Transverse colon (tissue), 4 donors: ENCODE measurements around the gene CRIP1. TPM values are rescaled to one million over a fixed set of nuclear protein-coding genes. Genes with fewer than 3 reads are reported as not detected.
A peak's percentile ranks its signal among the peaks of the same experiment; 100 is the strongest.

Experiments
- DNase-seq: peaks from one replicate; pipeline ENCODE4 v3.0.0-alpha.2; 2019
- H3K27ac ChIP-seq, 4 donors: fragments of 200-600 bp; sonication (generic); 2 replicates each; pipeline ENCODE4 v1.5.1; 2016 to 2018; ENCODE audit warnings: inconsistent platforms in 4 of 4
- H3K27me3 ChIP-seq: fragments of 200-600 bp; sonication (generic); 2 replicates; pipeline ENCODE4 v1.5.1; 2017; ENCODE audit warnings: inconsistent platforms
- H3K36me3 ChIP-seq, 4 donors: fragments of 200-600 bp; sonication (generic); 2 replicates each; pipeline ENCODE4 v1.5.1; 2017 to 2019; ENCODE audit warnings: inconsistent platforms in 4 of 4
- H3K4me1 ChIP-seq, 4 donors: fragments of 200-600 bp; sonication (generic); 2 replicates each; pipeline ENCODE4 v1.5.1; 2017 to 2020; ENCODE audit warnings: inconsistent platforms in 4 of 4
- H3K4me3 ChIP-seq, 4 donors: fragments of 200-600 bp; sonication (generic); 1 replicate in 1 of 4; 2 replicates in 3 of 4; pipeline versions ENCODE4 v1.5.1 to v1.6.1; 2017 to 2019; ENCODE audit warnings: inconsistent platforms in 4 of 4
- H3K9me3 ChIP-seq, 2 donors: fragments of 200-600 bp; sonication (generic); 2 replicates each; pipeline ENCODE4 v1.5.1; 2017 to 2019; ENCODE audit warnings: inconsistent platforms in 2 of 2
- EP300 ChIP-seq: sonication (generic); formaldehyde crosslinking; IDR thresholded peaks from one replicate; pipeline ENCODE4 v1.6.1; 2017; ENCODE audit warnings: antibody characterized with exemption, low read depth
- POLR2A ChIP-seq: fragments of 450-650 bp; IDR thresholded peaks from one replicate; pipeline ENCODE4 v1.6.1; 2016; ENCODE audit warnings: antibody characterized with exemption, mild to moderate bottlenecking, moderate library complexity
- POLR2AphosphoS5 ChIP-seq, 3 donors: sonication (generic); formaldehyde crosslinking; IDR thresholded peaks; one replicate each; pipeline ENCODE4 v1.6.1; 2016; ENCODE audit warnings: antibody characterized with exemption in 3 of 3
- WGBS, 2 donors: methylation state at CpG; one replicate each; pipeline ENCODE4 v1.1.5; 2018; ENCODE audit warnings: low coverage in 1 of 2; 5-methylcytosine and 5-hydroxymethylcytosine counted together
- in situ Hi-C, 4 donors: fragments of 200-750 bp; cut with MboI; loops; one replicate each; pipeline versions ENCODE4 v1.15.0 to v1.15.1; 2017; ENCODE audit warnings: low sequenced_read_pairs in 3 of 4, low pct_ligation_motif_present in 1 of 4, low pct_unique_long_range_greater_than_20kb in 1 of 4
- intact Hi-C: fragments of 100-400 bp; cut with DNase I; formaldehyde crosslinking; loops from one replicate; pipeline ENCODE4 v1.15.1; 2023; ENCODE audit warnings: low total_unique reads
- total RNA-seq, 4 donors: library from RNA; depleted of rRNA; stranded (reverse); fragments of >200 nt; gene quantifications; one replicate each; pipeline ENCODE4 v1.1.0, GENCODE V29; 2016
- TF ChIP-seq, protein P1 (sequence below), 5 experiments: fragments of 200-600 bp in 3 of 5; fragments of 450-650 bp in 2 of 5; sonication (generic) in 3 of 5; IDR thresholded peaks; 1 replicate in 2 of 5; 2 replicates in 3 of 5; pipeline ENCODE4 v1.5.1; 2016 to 2017; ENCODE audit warnings: antibody characterized with exemption in 5 of 5, inconsistent platforms in 3 of 5, mild to moderate bottlenecking in 2 of 5, moderate library complexity in 1 of 5

Gene CRIP1
- total RNA-seq, 4 donors from 2014 or later: 16.9 to 246 (median 63.0) TPM; not detected in 1

DNA sequence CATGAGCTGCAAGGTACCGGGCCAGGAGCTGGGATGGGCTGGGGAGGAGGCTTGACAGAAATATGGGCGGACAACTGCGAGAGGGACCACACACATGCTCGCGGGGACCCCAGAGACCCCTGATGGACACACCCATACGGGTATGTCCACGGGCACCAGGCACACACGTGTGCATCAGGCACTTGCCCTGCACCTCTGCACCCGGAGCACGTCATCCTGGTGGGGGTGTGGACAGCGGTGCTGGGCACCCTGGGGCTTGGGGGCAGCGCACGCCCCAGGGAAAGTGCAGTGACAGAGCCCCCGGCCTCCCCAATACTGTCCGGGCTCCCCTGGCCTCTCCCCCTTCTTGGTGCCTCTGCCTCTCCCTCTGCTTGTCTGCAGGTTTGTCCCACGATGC, 1.7 kb upstream of the CRIP1 start:
- Histone ChIP-seq H3K27me3 (peaks cover 23% of the 10 kb centered on the region), H3K36me3 (no peaks in the 10 kb centered on the region), H3K9me3 (no peaks in the 10 kb centered on the region), H3K4me1 (peaks cover 46 to 95% (median 78%) of the 10 kb centered on the region in 4 donors), H3K27ac (peak overlapping the region; percentile 98 to 99 (median 99)), H3K4me3 (no peak overlapping the region)
- WGBS, 2 donors: 67% methylated on average over 13 of the region's 16 CpGs; no CpG with 5 or more reads in 1 of the 2 donors
- no peak for DNase-seq
- TF ChIP-seq, protein P1, sequence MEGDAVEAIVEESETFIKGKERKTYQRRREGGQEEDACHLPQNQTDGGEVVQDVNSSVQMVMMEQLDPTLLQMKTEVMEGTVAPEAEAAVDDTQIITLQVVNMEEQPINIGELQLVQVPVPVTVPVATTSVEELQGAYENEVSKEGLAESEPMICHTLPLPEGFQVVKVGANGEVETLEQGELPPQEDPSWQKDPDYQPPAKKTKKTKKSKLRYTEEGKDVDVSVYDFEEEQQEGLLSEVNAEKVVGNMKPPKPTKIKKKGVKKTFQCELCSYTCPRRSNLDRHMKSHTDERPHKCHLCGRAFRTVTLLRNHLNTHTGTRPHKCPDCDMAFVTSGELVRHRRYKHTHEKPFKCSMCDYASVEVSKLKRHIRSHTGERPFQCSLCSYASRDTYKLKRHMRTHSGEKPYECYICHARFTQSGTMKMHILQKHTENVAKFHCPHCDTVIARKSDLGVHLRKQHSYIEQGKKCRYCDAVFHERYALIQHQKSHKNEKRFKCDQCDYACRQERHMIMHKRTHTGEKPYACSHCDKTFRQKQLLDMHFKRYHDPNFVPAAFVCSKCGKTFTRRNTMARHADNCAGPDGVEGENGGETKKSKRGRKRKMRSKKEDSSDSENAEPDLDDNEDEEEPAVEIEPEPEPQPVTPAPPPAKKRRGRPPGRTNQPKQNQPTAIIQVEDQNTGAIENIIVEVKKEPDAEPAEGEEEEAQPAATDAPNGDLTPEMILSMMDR (IDR thresholded peaks at IDR 0.05): no peak
- no peak for TF ChIP-seq POLR2AphosphoS5 (IDR thresholded peaks at IDR 0.05)
- no peak for TF ChIP-seq EP300
- no peak for TF ChIP-seq POLR2A
- in situ Hi-C loops (no loop called here), intact Hi-C loops (loop anchor here (5.0 kb wide), 1 partner anchor 42 kb away; the partner anchor contains the start of gene TMEM121)

DNA sequence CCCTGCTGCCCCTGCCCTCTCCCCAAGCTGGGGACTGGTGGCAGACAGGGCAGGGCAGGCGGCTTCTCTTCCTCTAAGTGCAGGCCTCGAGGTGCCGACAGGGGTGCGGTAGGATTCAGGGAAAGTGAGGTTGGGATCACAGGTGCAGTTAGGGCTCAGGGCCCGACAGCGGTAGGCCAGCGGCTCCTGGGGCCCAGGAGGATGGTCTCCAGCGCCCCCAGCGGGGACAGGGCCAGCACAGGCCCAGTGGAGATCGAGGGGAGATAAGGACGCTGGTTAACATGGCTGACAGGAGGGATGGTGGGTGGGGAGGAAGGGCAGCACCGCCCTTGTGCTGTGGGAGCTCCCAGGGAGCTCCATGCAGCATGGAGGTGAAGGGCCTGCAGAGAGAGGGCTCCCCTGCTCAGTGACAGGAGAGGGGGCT, 935 bp upstream of the CRIP1 start:
- no peaks in the 10 kb centered on the region for H3K9me3 ChIP-seq
- H3K27ac ChIP-seq: peak overlapping the region; percentile 98 to 99 (median 99)
- peaks cover 16% of the 10 kb centered on the region for H3K27me3 ChIP-seq
- in situ Hi-C loops: no loop called here
- H3K4me1 ChIP-seq: peaks cover 42 to 94% (median 75%) of the 10 kb centered on the region in 4 donors
- intact Hi-C loops: no loop called here
- no peak overlapping the region for H3K4me3 ChIP-seq
- TF ChIP-seq POLR2AphosphoS5 (IDR thresholded peaks at IDR 0.05): no peak
- TF ChIP-seq, protein P1 (IDR thresholded peaks at IDR 0.05): peak in 2 of 5 experiments; percentile 11 to 19
- no peak for DNase-seq
- no peaks in the 10 kb centered on the region for H3K36me3 ChIP-seq
- 58% methylated on average over 12 of the region's 12 CpGs; no CpG with 5 or more reads in 1 of the 2 donors for WGBS, 2 donors

DNA sequence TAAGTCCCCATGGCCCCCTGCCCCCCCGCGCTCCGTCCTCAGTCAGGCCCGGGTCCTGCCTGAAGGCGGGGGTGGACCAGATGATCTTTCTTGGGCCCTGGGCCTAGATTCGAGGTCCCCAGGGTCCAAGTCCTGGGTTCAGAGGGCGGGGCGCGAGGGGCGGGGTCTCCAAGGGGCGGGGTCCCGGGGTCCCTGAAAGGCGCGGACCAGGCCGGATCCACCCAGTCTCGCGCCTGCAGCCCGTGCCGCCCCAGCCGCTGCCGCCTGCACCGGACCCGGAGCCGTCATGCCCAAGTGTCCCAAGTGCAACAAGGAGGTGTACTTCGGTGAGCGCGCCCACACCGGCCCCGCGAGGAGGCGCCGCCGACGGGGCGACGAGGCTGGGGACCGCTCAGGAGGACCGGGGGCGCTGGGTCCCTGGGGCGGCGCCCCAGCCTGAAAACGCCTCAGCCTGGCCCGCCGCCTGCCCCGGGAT, 325 bp downstream of the CRIP1 start:
- 5% methylated on average over 7 of the region's 45 CpGs; no CpG with 5 or more reads in 1 of the 2 donors for WGBS, 2 donors
- Histone ChIP-seq H3K4me3 (peak overlapping the region; percentile 38 to 64 (median 44)), H3K27me3 (peaks cover 16% of the 10 kb centered on the region), H3K9me3 (no peaks in the 10 kb centered on the region), H3K36me3 (no peaks in the 10 kb centered on the region), H3K4me1 (peaks cover 31 to 89% (median 70%) of the 10 kb centered on the region in 4 donors), H3K27ac (peak overlapping the region; percentile 98 to 99 (median 99))
- DNase-seq: peak; percentile 79
- no peak for TF ChIP-seq EP300
- TF ChIP-seq, protein P1 (IDR thresholded peaks at IDR 0.05): no peak
- TF ChIP-seq POLR2A: peak; percentile 55
- peak in 2 of 3 donors; percentile 63 to 71 for TF ChIP-seq POLR2AphosphoS5 (IDR thresholded peaks at IDR 0.05)
- intact Hi-C loops: no loop called here
- in situ Hi-C loops: no loop called here

DNA sequence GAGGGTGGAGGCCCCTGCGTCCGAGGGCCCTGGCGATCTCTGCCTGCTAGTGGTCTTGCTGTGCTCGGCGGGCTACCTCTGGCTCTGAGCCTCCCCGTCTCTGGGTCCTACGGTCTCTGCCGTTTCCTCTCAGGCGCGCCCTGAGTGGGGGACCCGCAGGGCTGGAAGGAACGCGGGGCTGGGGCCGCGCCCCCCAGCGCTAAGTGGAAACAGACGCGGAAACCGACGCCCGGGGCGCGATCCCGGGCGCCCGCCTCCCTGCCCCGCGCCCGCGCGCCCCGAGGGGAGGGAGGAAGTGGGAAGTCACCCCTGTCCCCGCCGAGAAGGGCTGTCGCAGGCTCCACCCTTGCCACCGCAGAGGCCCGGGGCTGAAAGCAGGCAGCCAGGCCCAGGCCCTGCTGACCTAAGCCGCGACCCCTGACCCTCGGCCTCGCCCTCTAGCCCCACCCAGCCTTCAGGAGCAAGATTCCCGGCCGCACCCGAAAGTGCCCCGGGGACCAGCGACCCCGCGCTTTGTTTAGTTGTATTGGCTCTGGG, 831 bp downstream of the CRIP1 start:
- in situ Hi-C loops: no loop called here

More for the DNA sequence above, 831 bp downstream of the CRIP1 start:
- Histone ChIP-seq H3K4me3 (peak overlapping the region; percentile 38 to 64 (median 44)), H3K27ac (peak overlapping the region; percentile 98 to 99 (median 99)), H3K27me3 (peaks cover 16% of the 10 kb centered on the region), H3K9me3 (no peaks in the 10 kb centered on the region), H3K36me3 (no peaks in the 10 kb centered on the region), H3K4me1 (peaks cover 25 to 85% (median 66%) of the 10 kb centered on the region in 4 donors)
- peak; percentile 81 for DNase-seq
- intact Hi-C loops: no loop called here
- TF ChIP-seq, protein P1 (IDR thresholded peaks at IDR 0.05): no peak
- peak in 2 of 3 donors; percentile 6 to 44 for TF ChIP-seq POLR2AphosphoS5 (IDR thresholded peaks at IDR 0.05)
- peak; percentile 58 for TF ChIP-seq POLR2A
- TF ChIP-seq EP300: no peak
- WGBS, 2 donors: 2% methylated on average over 12 of the region's 48 CpGs; no CpG with 5 or more reads in 1 of the 2 donors
